NCI-H748 treated with DMSO at 0.1 percent for 48 hours (cell line): ENCODE results near the gene P2RX5.
"Not testable (repeated sequence)": the region's sequence is repeated elsewhere in the genome, so short reads cannot be mapped to it uniquely, and the experiment has no call there.

Experiments used
- DNase-seq: peaks from one replicate; lab custom pipeline; 2025; lab: John Stamatoyannopoulos, UW

Gene P2RX5

DNA sequence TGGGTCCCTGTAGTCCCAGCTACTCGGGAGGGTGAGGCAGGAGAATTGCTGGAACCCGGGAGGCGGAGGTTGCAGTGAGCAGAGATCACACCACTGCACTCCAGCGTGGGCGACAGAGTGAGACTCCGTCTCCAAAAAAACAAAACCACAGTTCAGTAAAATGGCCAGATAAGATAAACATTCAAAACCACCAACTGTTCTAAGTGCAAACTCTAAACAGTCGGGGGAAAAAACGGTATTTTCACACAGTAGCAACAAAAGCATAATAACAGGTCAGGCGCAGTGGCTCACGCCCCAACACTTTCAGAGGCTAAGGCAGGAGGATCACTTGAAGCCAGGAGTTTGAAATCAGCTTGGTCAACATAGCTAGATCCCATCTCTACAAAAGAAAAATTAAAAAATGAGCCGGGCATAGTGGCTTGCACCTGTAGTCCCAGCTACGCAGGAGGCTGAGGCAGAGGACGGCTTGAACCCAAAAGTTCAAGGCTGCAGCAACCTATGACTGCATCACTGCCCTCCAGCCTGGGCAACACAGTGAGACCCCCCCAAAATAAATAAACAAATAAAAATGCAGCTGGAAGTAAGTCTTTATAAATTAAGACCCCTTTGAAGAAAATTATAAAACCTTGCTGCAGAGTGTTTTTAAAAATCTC, 17.0 kb upstream of the P2RX5 start:
- no peak for DNase-seq

DNA sequence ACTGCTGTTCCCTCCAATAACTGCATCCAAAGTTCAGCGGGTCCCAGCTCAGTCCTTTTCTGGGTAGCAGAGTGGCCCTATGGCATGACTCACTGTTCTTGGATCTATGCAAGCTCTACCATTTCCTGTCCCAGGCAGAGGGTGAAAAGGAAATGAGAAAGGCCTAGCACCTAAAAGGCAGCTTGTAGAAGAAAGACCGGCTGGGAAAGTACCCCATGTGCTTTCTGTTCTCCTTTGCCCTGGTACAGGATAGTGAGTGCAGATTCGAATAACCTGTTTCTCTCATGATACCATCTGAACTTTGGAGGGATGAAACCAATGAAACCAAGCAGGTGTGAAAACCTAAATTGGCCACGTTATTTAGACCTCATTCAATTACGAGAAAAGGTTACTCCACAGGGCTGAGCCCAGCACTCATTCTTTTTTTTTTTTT, 15.0 kb upstream of the P2RX5 start:
- DNase-seq: no peak

DNA sequence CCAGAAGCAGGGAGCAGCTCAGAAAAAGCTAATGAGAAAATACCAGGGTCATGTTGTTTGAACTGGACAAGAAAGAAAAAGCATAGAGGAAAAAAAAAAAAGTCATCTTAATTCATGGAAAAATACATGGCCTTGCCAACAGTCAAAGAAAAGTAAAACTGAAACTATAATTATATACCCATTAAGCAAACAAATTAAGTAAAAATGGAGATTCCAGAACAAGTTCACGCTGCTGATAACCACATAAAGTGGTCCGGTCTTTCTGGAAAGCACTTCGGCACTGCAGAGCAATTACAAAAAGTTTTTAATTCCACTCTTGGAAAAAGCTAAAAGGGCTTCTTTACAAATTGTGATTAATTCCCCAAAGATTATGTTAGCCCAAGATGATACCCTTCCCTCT, 12.4 kb upstream of the P2RX5 start:
- DNase-seq: no peak

GRCh38 chr17:3705718-3705984, 9.7 kb upstream of the P2RX5 start:
- DNase-seq: not testable (repeated sequence)

GRCh38 chr17:3704931-3705717, 9.2 kb upstream of the P2RX5 start:
- DNase-seq: no peak

DNA sequence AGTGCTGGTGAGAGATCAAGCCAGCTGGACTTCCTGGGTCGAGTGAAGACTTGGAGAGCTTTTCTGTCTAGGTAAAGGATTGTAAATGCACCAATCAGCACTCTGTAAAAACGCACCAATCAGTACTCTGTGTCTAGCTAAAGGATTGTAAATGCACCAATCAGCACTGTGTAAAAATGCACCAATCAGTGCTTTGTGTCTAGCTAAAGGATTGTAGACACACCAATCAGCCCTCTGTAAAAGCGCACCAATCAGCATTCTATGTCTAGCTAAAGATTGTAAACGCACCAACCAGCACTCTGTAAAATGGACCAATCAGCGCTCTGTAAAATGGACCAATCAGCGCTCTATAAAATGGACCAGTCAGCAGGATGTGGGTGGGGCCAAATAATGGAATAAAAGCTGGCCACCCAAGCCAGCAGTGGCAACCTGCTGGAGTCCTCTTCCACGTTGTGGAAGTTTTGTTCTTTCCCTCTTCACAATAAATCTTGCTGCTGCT, 6.1 kb upstream of the P2RX5 start:
- not testable (repeated sequence) for DNase-seq

GRCh38 chr17:3699951-3700350, 4.0 kb upstream of the P2RX5 start:
- DNase-seq: no peak

- no peak for DNase-seq
These were observed 2.2 kb upstream of the P2RX5 start for GRCh38 chr17:3698139-3698538.

DNA sequence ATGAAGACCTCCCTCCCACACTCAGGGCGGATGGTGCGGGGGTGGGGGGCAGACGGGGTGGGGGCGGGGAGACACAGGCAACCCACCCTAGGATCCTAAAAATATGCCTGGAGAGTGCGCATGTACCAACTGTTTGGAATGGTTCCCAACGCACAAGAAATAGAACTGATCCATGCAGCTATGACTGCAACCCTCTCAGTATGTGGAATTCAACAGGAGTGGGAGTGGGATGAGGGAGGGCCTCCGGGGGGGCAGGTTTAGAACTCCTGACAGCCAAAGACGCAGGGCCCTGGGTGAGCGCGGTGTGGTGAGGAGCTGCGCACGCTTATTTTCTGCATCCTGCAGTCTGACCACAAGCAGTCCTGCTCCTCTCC, 1.1 kb upstream of the P2RX5 start:
- DNase-seq: no peak

GRCh38 chr17:3695129-3695722, 729 bp downstream of the P2RX5 start:
- DNase-seq: no peak

- DNase-seq: no peak
These were observed 2.1 kb downstream of the P2RX5 start for GRCh38 chr17:3693829-3694231.

- no peak for DNase-seq
These were observed 2.8 kb downstream of the P2RX5 start for GRCh38 chr17:3693141-3693540.

- no peak for DNase-seq
These were observed 3.6 kb downstream of the P2RX5 start for GRCh38 chr17:3692346-3692745.

- DNase-seq: no peak
These were observed 4.3 kb downstream of the P2RX5 start for GRCh38 chr17:3691617-3692067.

- DNase-seq: no peak
These were observed 5.8 kb downstream of the P2RX5 start for GRCh38 chr17:3690094-3690715.

DNA sequence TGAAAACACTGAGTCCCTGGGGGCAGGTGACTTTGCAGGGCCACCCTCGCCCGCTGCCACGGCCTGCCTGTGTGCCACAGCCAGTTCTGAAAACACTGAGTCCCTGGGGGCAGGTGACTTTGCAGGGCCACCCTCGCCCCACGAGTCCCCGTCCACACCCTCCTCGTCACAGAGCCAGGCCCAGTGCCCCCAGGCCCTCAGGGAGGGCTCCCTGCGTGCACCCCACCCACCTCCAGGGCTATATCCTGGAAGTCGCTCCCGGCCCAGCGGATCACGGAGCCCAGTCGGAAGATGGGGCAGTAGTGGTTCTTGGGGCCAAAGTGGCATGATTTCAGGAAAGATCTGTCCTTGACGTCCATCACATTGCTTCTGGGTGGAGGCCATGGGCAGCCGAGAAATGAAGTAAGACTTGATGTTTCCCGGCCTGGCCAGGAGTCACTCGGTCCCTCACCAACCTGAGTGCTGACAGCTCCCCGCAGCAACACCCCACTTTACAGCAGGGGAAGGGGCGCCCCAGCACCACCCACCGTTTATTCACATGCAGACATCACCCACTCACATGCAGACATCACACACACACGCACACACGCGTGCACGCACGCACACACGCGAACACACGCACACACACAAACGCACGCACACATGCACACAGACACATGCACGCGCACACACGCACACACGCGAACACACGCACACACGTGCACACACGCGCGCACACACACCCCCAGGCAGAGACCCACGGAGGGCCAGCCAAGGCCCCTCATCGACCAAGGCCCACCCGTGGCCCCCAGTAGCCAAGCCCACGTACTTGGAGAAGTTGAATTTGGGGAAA, 6.5 kb downstream of the P2RX5 start:
- DNase-seq: no peak

DNA sequence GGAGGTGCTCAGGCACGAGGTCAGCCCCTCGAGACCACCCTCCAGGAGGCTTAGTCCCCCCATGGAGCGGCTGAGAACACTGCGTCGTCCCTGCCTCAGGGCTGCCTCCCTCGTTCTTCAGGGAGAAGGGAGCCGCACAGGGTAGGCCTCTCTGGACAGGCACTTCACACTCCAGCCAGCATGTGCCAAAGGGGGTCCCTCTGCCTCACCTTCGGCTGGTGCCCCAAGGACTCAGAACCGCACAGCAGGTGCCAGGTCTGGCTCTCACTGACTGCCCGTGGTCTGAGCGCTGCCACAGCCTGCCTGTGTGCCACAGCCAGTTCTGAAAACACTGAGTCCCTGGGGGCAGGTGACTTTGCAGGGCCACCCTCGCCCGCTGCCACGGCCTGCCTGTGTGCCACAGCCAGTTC, 7.1 kb downstream of the P2RX5 start:
- no peak for DNase-seq

DNA sequence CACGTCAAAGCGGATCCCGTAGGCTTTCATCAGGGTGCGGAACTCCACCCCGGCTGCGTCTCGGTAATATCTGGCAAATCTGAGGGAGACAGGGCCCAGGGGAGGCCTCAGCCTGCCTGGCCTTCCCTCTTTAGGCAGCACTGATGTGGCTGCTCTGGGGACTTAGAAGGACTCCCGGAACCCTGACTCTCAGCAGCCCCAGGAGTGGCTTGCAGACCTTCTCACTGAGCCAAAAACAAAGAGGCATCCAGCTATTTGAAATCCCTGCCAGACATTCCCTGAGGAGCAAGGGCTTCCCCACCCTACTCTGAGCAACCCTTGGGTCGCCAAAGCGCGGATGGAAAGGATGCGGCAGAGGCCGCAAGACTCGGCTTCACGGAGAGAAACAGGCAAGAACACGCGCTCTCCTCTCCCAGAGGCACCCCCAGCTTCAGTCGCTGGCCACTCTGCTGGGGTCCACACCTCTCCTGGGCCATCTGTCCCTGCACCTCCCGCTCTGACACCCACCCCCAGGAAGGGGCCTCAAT, 7.9 kb downstream of the P2RX5 start:
- DNase-seq: no peak

GRCh38 chr17:3685174-3685573, 10.8 kb downstream of the P2RX5 start:
- no peak for DNase-seq

DNA sequence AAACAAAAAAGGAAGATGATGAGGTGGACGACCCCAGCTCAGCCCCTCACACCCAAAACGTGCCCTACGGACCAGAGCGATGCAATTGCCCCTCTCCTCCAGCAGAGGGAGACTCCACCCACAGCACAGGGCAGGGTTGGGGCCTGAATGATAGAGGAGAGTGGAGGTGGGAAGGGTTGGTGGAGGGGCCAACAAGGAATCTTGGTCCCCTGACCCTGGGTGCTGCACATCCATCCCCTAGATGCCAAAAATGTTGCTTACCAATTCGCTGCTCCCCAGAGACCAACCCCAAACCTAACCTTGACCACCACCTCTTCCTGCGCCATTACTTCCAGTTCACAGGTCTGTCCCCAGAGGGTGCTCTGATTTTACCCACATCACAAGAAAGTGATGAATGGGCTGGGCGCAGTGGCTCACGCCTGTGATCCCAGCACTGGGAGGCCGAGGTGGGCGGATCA, 12.9 kb downstream of the P2RX5 start:
- no peak for DNase-seq

GRCh38 chr17:3682033-3682432, 13.9 kb downstream of the P2RX5 start:
- no peak for DNase-seq

GRCh38 chr17:3681565-3681964, 14.4 kb downstream of the P2RX5 start:
- no peak for DNase-seq
